Nucleus accumbens (tissue), 56 donors: ENCODE data around the gene HEPN1.

ENCODE experiments used
- DNase-seq, 56 donors: peaks; one replicate each; lab custom pipeline; 2025; lab: John Stamatoyannopoulos, UW

The HEPN1 gene

GRCh38 chr11:124884340-124884739 is 34.7 kb upstream of the HEPN1 start:
- no peak for DNase-seq

- no peak for DNase-seq
Measured at GRCh38 chr11:124884869-124885479, 34.1 kb upstream of the HEPN1 start.

GRCh38 chr11:124886476-124886875 is 32.6 kb upstream of the HEPN1 start:
- no peak for DNase-seq

- DNase-seq: no peak
Measured at GRCh38 chr11:124886978-124887666, 31.9 kb upstream of the HEPN1 start.

DNA sequence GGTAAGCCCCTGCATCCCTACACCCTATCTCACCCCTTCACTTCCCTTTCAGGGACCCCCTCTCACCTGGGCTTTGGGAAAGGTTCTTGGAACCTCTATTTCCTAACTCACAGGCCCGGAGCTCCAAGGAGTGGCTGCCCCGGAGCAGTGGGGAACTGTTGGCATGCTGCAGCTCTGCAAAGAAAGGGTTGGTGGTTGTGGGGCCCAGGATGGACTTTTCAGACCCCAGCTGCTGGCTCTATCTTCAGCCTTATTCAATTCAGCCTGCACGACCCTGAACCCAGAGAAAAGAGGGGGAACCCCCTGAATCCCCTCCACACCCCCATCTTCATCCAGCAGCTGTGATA is 31.4 kb upstream of the HEPN1 start:
- no peak for DNase-seq

GRCh38 chr11:124889191-124890091 is 29.6 kb upstream of the HEPN1 start:
- no peak for DNase-seq

DNA sequence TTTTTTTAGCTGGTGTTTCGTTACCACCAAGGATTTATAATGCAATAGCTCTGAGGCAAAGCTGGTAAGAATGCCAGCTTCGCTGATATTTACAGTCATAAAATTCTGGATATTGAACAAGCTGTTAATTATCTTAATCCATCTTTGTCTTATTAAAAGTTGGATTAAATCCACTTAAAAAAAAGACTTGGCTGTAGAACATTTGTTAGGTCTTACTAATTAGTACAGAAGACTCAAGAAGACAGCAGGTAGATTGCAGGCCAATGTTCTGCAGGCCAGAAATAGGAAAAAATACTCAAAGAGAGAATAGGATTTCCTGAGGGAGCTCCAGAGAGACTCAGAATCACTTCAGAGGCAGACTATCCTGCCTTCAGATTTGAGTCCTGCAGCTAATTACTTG is 28.9 kb upstream of the HEPN1 start:
- DNase-seq: no peak

DNA sequence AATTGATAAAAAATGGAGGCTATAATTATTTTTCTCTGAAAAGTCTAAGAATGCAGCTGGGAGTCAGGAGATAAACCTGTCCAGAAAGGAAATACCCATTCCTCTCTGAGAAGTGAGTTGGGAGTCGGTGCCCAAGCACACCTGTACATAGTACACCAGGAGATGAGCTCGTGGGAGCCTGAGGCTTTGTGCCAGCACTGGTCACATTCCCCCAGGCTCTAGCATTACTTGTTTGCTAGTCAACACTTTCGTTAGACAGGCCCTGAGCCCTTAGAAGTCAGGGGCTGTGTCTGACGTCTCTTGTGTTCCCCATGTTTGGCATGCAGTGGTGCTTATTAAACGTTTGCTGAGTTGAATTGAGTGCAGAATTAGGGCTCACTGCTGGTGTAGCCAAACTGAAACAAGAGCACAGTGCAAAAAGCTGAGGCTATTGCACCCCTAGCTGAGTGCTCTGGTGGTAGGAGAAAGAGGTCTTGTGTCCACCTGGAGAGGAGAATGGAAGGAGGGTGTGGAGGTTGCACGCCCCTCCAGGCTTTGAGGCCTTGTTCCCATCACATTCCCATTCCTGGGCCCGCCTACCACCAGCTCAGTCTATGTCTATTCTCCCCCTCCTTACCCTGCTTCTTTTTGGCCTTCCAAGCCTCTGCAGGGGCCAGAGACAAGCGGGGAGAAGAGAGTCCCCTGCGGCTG is 28.2 kb upstream of the HEPN1 start:
- no peak for DNase-seq

DNA sequence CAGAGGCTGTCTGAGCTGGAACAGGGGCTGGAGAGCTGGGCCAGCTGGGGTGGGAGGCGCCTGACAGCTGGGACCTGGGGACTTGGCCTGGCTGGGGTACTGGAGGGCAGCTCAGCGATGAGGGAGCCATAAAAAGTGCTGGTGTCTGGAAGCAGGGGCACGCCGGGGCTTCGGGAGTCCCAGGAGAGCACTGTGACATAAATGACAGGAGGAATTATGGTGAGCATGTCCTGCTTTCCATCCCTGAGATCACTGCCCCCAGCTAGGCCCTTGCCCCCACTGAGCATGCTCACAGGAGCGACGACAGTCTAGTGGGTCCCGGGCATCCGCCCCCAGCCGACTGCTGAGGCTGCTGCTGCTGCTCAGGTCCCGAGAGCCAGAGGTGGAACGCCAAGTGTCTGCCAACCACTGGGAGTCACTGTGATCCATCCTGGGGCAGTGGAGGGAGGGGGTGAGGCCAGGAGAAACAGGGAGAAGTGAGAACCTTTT is 27.6 kb upstream of the HEPN1 start:
- DNase-seq: no peak

- no peak for DNase-seq
Measured at GRCh38 chr11:124892146-124892545, 26.9 kb upstream of the HEPN1 start.

DNA sequence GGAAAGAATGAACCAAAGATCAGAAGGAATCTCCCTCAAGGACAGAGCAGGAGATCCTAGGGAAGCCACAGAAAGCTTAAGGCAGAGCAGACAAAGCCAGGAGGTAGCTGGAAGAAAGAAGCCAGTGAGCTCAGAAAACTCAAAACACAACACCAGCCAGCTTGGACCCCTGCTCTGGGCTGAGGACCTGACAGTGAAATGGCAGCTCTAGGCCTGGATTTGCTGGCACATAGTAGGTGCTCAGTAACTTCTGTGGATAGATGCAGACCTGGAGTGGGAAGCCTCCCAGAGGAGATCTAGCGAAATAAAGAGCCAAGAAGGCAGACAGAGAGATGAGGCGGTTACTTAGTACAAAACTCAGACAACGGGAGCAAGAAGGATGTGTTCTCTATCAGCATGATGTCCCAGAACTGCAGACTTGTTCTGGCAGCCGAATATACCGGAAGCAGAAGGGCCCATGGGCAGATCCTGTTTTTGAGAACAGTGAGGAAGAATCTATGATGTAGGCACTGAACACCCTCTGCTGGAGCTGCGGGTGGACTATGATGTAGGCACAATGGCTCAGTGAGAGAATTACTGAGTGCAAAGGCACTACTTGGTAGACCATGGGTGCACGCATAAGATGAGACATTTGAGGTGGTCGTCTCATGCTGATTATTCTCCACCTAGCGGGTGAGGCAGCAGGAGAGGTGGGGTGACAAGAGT is 26.1 kb upstream of the HEPN1 start:
- peak in 1 of 56 donors; percentile 34 for DNase-seq

DNA sequence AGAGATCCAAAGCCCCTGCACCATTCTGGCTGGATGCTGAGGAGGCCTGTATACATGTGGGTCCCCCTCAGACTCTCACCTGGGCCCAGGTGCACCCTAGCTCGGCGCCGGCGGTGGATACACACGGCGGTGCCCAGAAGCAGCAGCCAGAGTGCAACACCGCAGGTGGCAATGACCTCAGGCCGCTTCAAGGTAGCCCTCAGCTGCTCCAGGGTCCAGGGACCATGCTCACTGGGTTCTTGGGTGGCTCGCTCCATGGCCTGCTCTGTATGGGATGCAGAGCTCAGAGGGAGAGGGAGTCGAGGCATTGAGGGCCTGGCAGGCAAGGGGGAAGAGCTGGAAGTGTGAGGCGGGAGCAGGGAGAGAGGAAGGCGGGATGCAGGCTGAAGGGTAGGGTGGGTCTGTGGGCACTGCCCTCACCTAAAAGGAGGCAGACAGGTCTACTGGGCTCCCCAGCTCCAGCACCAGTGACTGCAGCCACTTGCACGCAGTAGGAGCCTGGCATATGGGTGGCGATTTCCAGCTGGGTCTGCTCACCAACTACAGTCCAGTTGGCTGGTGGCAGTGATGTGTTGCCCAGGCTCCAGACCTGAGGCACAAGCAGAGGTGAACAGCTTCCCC is 25.2 kb upstream of the HEPN1 start:
- DNase-seq: no peak

GRCh38 chr11:124894606-124895430 is 24.2 kb upstream of the HEPN1 start:
- DNase-seq: no peak

- no peak for DNase-seq
Measured at GRCh38 chr11:124895471-124895971, 23.5 kb upstream of the HEPN1 start.

GRCh38 chr11:124896071-124896750 is 22.8 kb upstream of the HEPN1 start:
- DNase-seq: no peak

DNA sequence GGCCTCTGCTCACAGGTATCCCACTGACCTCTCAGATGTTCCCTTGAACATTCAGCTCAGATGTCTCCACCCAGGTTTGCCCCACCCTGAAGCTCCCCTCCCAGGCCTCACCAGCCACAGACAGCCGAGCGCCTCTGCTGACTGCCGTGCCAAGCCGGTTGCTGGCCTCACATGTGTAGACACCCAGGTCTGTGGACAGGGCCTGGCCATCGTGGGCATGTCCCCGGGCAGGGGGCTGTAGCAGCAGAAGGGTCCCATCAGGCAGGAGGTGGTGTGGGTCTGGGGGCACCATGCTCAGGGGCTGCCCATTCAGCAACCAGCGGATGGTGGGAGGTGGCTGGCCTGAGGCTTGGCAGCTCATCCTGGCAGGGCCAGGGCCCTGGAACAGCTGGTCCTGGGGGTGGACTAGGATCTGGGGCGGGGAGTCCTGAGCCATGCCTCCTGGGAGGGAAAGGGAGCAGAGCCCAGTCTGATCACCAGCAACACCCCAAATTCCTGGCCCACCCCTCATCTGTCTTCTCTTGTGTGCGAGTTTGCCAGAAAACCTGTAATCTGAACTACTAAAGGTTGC is 22.1 kb upstream of the HEPN1 start:
- no peak for DNase-seq

DNA sequence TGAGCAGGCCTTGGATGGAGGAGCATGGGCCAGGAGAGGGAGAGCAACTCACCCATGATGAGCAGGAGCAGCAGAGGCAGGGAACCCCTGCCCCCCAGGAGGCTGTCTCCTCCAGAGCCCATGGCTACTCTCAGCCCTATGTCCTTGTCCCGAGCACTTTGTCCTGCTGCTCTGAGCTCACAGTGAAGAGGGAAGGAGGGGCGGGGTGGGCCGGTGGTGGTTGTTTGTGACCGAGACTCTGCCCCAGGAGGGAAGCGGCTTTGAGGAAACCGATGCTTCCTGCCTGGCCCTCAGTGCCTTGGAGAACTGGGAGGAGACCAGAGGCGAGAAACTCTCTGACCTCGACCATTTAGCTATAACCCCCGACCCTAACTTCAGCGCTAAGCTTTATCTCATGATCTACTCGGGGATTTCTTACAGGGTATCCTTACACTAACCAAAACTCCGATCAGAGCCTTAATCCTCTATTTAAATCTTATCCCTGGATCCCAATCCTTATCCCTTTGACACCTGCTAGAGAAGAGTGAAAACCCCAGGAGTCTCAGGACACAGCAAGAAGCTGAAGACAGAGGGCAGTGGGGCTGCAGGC is 21.3 kb upstream of the HEPN1 start, which contains the start of gene ROBO4:
TSS of gene ROBO4 (minus strand) at position 192 of the 589 bp plus-strand sequence. CDS start at position 122, 70 bp downstream.
- DNase-seq: no peak
